LoVo (cell line): ENCODE measurements around the gene HK1.
"Not testable (repeated sequence)": the region's sequence is repeated elsewhere in the genome, so short reads cannot be mapped to it uniquely, and the experiment has no call there.

Source experiments
- DNase-seq: peaks from one replicate; pipeline ENCODE4 v3.0.0-alpha.2; 2016; ENCODE audit warnings: low spot score

HK1 gene

GRCh38 chr10:69422676-69423075 is 144.4 kb downstream of the HK1 start:
- no peak for DNase-seq

GRCh38 chr10:69425041-69425440 is 146.7 kb downstream of the HK1 start:
- DNase-seq: no peak

GRCh38 chr10:69425511-69426298 is 147.4 kb downstream of the HK1 start:
- DNase-seq: peak; percentile 75

GRCh38 chr10:69426376-69426727 is 148.1 kb downstream of the HK1 start:
- DNase-seq: no peak

GRCh38 chr10:69428165-69428564 is 149.9 kb downstream of the HK1 start:
- DNase-seq: no peak

GRCh38 chr10:69434169-69434568 is 155.9 kb downstream of the HK1 start:
- no peak for DNase-seq

GRCh38 chr10:69434926-69435325 is 156.6 kb downstream of the HK1 start:
- no peak for DNase-seq

GRCh38 chr10:69435966-69436520 is 157.7 kb downstream of the HK1 start:
- DNase-seq: no peak

- DNase-seq: no peak
Observed at GRCh38 chr10:69437321-69438259, 159.3 kb downstream of the HK1 start.

- peak; percentile 92 for DNase-seq
Observed at GRCh38 chr10:69438536-69439349, 160.4 kb downstream of the HK1 start.

- no peak for DNase-seq
Observed at GRCh38 chr10:69439350-69439739, 161.0 kb downstream of the HK1 start.

- no peak for DNase-seq
Observed at GRCh38 chr10:69439813-69440506, 161.7 kb downstream of the HK1 start.

- no peak for DNase-seq
Observed at GRCh38 chr10:69443354-69443753, 165.1 kb downstream of the HK1 start.

- DNase-seq: no peak
Observed at GRCh38 chr10:69445041-69445440, 166.7 kb downstream of the HK1 start.

GRCh38 chr10:69446229-69446628 is 167.9 kb downstream of the HK1 start:
- DNase-seq: no peak

GRCh38 chr10:69446650-69447151 is 168.4 kb downstream of the HK1 start:
- peak; percentile 79 for DNase-seq

- peak; percentile 85 for DNase-seq
Observed at GRCh38 chr10:69449841-69450240, 171.5 kb downstream of the HK1 start.

GRCh38 chr10:69450395-69450794 is 172.1 kb downstream of the HK1 start:
- DNase-seq: not testable (repeated sequence)

GRCh38 chr10:69451209-69451783 is 173.0 kb downstream of the HK1 start, which contains the start of gene TSPAN15:
Gene TSPAN15 (plus strand): TSS chr10:69451465. CDS start chr10:69451595, 130 bp downstream.
- peak; percentile 89 for DNase-seq
